Body of pancreas (tissue), 4 donors: ENCODE results near the gene GPR148. TPM values are rescaled to one million over a fixed set of nuclear protein-coding genes. Genes with fewer than 3 reads are reported as not detected.
A peak's percentile ranks its signal among the peaks of the same experiment; 100 is the strongest.

Source experiments
- ATAC-seq: fragments of 150-250 bp; one replicate; pipeline ENCODE4 v1.9.1; 2016
- DNase-seq, 4 donors: peaks; one replicate each; pipeline ENCODE4 v3.0.0-alpha.2; 2019
- H3K27ac ChIP-seq, 4 donors: fragments of 200-600 bp; sonication (generic); 1 replicate in 3 of 4; 2 replicates in 1 of 4; pipeline versions ENCODE4 v1.5.1 to v1.6.1; 2016 to 2019; ENCODE audit warnings: mild to moderate bottlenecking in 1 of 4, mixed read lengths in 1 of 4, moderate library complexity in 1 of 4
- H3K27me3 ChIP-seq, 2 donors: fragments of 200-600 bp; sonication (generic); one replicate each; pipeline ENCODE4 v1.6.0; 2016; ENCODE audit warnings: mild to moderate bottlenecking in 1 of 2
- H3K36me3 ChIP-seq, 2 donors: fragments of 200-600 bp; sonication (generic); replicated peaks in 1 of 2; 2 replicates each; pipeline ENCODE4 v1.5.1; 2016; ENCODE audit warnings: low read depth in 2 of 2; ENCODE audit not compliant: insufficient read depth in 1 of 2
- H3K4me1 ChIP-seq: fragments of 200-600 bp; sonication (generic); one replicate; pipeline ENCODE4 v1.6.0; 2016
- H3K4me3 ChIP-seq, 2 donors: fragments of 200-600 bp; sonication (generic); 1 replicate in 1 of 2; 2 replicates in 1 of 2; pipeline ENCODE4 v1.5.1; 2016 to 2019
- H3K9me3 ChIP-seq, 3 donors: fragments of 200-600 bp; sonication (generic); 1 replicate in 2 of 3; 2 replicates in 1 of 3; pipeline ENCODE4 v1.5.1; 2016
- CTCF ChIP-seq, 7 experiments: fragments of 450-650 bp in 4 of 7; fragments of 200-600 bp in 3 of 7; sonication (generic) in 3 of 7; IDR thresholded peaks; one replicate each; pipeline ENCODE4 v1.5.1; 2016 to 2019; ENCODE audit warnings: antibody characterized with exemption in 7 of 7
- POLR2A ChIP-seq, 3 donors: fragments of 450-650 bp; IDR thresholded peaks; one replicate each; pipeline ENCODE4 v1.6.1; 2016; ENCODE audit warnings: antibody characterized with exemption in 3 of 3, mild to moderate bottlenecking in 2 of 3
- WGBS, 2 donors: methylation state at CpG; one replicate each; pipeline ENCODE4 v1.1.5; 2017; 5-methylcytosine and 5-hydroxymethylcytosine counted together
- intact Hi-C: fragments of 100-400 bp; cut with DNase I; formaldehyde crosslinking; loops from one replicate; pipeline ENCODE4 v1.15.1; 2023
- total RNA-seq, 2 donors: library from RNA; depleted of rRNA; stranded (reverse); fragments of >200 nt; gene quantifications; one replicate each; pipeline ENCODE4 v1.1.0, GENCODE V29; 2016

GPR148 gene
- total RNA-seq, 2 donors from 2014 or later: not detected

- Histone ChIP-seq H3K9me3 (no peaks in the 10 kb centered on the region), H3K36me3 (no peaks in the 10 kb centered on the region), H3K27me3 (no peaks in the 10 kb centered on the region), H3K4me1 (no peaks in the 10 kb centered on the region), H3K27ac (no peak overlapping the region), H3K4me3 (no peak overlapping the region)
- 80 to 85% methylated on average over 3 of the region's 3 CpGs for WGBS, 2 donors
- intact Hi-C loops: no loop called here
- DNase-seq: no peak
- no peak for TF ChIP-seq POLR2A (IDR thresholded peaks at IDR 0.05)
- no peak for TF ChIP-seq CTCF (IDR thresholded peaks at IDR 0.05)
- no peak for ATAC-seq
Measured at GRCh38 chr2:130720528-130720927, 8.3 kb upstream of the GPR148 start.

GRCh38 chr2:130724455-130724854 is 4.4 kb upstream of the GPR148 start:
- H3K27me3 ChIP-seq: no peaks in the 10 kb centered on the region
- no peak for TF ChIP-seq POLR2A (IDR thresholded peaks at IDR 0.05)
- no peak for TF ChIP-seq CTCF (IDR thresholded peaks at IDR 0.05)
- intact Hi-C loops: no loop called here
- no peak for ATAC-seq
- DNase-seq: no peak
- H3K27ac ChIP-seq: no peak overlapping the region
- WGBS, 2 donors: 80 to 85% methylated on average over 2 of the region's 2 CpGs
- no peak overlapping the region for H3K4me3 ChIP-seq
- H3K9me3 ChIP-seq: no peaks in the 10 kb centered on the region
- peaks cover 25% of the 10 kb centered on the region for H3K4me1 ChIP-seq
- H3K36me3 ChIP-seq: no peaks in the 10 kb centered on the region

GRCh38 chr2:130726614-130727180 is 2.2 kb upstream of the GPR148 start:
- Histone ChIP-seq H3K4me3 (peak overlapping the region; percentile 12 to 52), H3K27me3 (no peaks in the 10 kb centered on the region), H3K27ac (peak overlapping the region; percentile 74 to 83 (median 80)), H3K9me3 (no peaks in the 10 kb centered on the region), H3K4me1 (peaks cover 25% of the 10 kb centered on the region), H3K36me3 (no peaks in the 10 kb centered on the region)
- 8 to 11% methylated on average over 15 to 20 of the region's 20 CpGs for WGBS, 2 donors
- intact Hi-C loops: no loop called here
- no peak for DNase-seq
- no peak for ATAC-seq
- TF ChIP-seq POLR2A (IDR thresholded peaks at IDR 0.05) (no peak), CTCF (IDR thresholded peaks at IDR 0.05) (no peak)

GRCh38 chr2:130727286-130727924 is 1.5 kb upstream of the GPR148 start:
- TF ChIP-seq POLR2A (IDR thresholded peaks at IDR 0.05) (peak; percentile 50 to 75 (median 71)), CTCF (IDR thresholded peaks at IDR 0.05) (peak in 2 of 7 experiments; percentile 6 to 13)
- no peaks in the 10 kb centered on the region for H3K36me3 ChIP-seq
- intact Hi-C loops: no loop called here
- no peaks in the 10 kb centered on the region for H3K27me3 ChIP-seq
- 0 to 1% methylated on average over 22 to 48 of the region's 48 CpGs for WGBS, 2 donors
- ATAC-seq (peak; percentile 89), DNase-seq (peak; percentile 87 to 92 (median 89))
- no peaks in the 10 kb centered on the region for H3K9me3 ChIP-seq
- peaks cover 25% of the 10 kb centered on the region for H3K4me1 ChIP-seq
- H3K4me3 ChIP-seq: peak overlapping the region; percentile 12 to 52
- H3K27ac ChIP-seq: peak overlapping the region; percentile 74 to 83 (median 80)
